ENCODE measurements around the gene TGFBR3.
"Not testable (repeated sequence)": the region's sequence is repeated elsewhere in the genome, so short reads cannot be mapped to it uniquely, and the experiment has no call there.

TGFBR3 gene

DNA sequence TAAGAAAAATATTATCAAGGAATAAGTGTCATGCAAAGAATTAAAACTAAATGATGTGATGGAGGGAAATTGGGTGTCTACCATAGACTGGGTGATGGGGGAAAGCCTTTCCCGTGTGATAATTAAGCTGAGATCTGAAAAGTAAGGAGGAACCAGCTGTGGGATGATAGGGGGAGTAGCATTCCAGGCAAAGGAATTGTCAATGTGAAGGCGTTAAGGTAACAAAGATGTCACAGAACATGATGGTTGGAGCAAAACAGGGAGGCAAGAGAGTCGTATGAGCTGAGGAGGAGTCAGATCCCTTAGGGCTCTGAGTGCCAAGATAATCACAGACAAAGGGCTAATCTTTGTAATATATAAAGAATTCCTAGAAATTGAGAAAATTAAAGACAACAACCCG lies 215.2 kb downstream of the TGFBR3 start (continued):
- TF ChIP-seq, protein P1, sequence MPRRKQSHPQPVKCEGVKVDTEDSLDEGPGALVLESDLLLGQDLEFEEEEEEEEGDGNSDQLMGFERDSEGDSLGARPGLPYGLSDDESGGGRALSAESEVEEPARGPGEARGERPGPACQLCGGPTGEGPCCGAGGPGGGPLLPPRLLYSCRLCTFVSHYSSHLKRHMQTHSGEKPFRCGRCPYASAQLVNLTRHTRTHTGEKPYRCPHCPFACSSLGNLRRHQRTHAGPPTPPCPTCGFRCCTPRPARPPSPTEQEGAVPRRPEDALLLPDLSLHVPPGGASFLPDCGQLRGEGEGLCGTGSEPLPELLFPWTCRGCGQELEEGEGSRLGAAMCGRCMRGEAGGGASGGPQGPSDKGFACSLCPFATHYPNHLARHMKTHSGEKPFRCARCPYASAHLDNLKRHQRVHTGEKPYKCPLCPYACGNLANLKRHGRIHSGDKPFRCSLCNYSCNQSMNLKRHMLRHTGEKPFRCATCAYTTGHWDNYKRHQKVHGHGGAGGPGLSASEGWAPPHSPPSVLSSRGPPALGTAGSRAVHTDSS (tag by site-specific recombination; IDR thresholded peaks at IDR 0.05), result no peak
- TF ChIP-seq, protein P2, sequence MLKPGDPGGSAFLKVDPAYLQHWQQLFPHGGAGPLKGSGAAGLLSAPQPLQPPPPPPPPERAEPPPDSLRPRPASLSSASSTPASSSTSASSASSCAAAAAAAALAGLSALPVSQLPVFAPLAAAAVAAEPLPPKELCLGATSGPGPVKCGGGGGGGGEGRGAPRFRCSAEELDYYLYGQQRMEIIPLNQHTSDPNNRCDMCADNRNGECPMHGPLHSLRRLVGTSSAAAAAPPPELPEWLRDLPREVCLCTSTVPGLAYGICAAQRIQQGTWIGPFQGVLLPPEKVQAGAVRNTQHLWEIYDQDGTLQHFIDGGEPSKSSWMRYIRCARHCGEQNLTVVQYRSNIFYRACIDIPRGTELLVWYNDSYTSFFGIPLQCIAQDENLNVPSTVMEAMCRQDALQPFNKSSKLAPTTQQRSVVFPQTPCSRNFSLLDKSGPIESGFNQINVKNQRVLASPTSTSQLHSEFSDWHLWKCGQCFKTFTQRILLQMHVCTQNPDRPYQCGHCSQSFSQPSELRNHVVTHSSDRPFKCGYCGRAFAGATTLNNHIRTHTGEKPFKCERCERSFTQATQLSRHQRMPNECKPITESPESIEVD (tag by site-specific recombination; IDR thresholded peaks at IDR 0.05), result no peak
- TF ChIP-seq, protein P3, sequence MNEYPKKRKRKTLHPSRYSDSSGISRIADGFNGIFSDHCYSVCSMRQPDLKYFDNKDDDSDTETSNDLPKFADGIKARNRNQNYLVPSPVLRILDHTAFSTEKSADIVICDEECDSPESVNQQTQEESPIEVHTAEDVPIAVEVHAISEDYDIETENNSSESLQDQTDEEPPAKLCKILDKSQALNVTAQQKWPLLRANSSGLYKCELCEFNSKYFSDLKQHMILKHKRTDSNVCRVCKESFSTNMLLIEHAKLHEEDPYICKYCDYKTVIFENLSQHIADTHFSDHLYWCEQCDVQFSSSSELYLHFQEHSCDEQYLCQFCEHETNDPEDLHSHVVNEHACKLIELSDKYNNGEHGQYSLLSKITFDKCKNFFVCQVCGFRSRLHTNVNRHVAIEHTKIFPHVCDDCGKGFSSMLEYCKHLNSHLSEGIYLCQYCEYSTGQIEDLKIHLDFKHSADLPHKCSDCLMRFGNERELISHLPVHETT (tag by site-specific recombination; IDR thresholded peaks at IDR 0.05), result no peak
- TF ChIP-seq KLF8 (tag by site-specific recombination; IDR thresholded peaks at IDR 0.05), result no peak
- no peak for TF ChIP-seq ZNF24 (tag by site-specific recombination; IDR thresholded peaks at IDR 0.05)
- TF ChIP-seq ZNF302 (tag by site-specific recombination; IDR thresholded peaks at IDR 0.05; ENCODE audit: low read depth), result no peak
- TF ChIP-seq, protein P4, sequence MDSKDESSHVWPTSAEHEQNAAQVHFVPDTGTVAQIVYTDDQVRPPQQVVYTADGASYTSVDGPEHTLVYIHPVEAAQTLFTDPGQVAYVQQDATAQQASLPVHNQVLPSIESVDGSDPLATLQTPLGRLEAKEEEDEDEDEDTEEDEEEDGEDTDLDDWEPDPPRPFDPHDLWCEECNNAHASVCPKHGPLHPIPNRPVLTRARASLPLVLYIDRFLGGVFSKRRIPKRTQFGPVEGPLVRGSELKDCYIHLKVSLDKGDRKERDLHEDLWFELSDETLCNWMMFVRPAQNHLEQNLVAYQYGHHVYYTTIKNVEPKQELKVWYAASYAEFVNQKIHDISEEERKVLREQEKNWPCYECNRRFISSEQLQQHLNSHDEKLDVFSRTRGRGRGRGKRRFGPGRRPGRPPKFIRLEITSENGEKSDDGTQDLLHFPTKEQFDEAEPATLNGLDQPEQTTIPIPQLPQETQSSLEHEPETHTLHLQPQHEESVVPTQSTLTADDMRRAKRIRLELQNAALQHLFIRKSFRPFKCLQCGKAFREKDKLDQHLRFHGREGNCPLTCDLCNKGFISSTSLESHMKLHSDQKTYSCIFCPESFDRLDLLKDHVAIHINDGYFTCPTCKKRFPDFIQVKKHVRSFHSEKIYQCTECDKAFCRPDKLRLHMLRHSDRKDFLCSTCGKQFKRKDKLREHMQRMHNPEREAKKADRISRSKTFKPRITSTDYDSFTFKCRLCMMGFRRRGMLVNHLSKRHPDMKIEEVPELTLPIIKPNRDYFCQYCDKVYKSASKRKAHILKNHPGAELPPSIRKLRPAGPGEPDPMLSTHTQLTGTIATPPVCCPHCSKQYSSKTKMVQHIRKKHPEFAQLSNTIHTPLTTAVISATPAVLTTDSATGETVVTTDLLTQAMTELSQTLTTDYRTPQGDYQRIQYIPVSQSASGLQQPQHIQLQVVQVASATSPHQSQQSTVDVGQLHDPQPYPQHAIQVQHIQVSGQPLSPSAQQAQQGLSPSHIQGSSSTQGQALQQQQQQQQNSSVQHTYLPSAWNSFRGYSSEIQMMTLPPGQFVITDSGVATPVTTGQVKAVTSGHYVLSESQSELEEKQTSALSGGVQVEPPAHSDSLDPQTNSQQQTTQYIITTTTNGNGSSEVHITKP (tag by site-specific recombination; IDR thresholded peaks at IDR 0.05), result no peak

DNA sequence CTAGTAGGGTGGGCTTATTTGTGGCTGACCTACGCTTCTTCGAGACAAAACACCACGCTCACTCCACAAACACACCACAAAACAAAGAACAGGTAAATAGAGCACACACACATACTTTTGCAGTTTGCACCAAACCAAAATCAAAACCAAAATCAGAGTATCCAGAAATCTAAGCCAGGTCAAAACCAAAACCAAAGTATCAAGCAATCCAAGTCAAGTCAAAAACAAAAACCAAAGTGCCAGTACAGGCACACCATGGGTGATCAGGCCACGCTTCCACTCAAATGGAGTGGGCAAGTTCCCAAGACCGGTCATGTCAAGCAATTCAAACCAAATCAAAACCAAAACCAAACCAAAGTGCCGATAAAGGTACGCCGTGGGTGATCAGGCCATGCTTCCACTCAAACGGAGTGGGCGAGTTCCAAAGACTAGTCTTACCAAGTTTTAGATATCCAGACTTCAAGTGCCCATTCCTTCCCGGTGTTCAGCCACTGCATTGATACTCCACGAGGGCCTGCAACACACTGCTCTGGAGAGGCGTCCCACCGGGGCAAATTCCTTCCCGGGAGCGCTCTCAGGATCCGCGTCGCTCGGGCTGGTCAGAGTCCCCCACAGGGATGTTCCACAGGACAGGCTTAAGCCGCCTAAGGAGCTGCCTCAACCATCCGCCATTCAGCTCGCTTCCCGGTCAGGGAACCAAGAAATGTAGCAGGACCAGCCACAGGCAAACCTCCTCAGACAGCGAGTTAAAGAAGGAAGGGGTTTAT lies 216.2 kb downstream of the TGFBR3 start:
- CTCF ChIA-PET, result no interaction called here
- H3K36me3 ChIP-seq (ENCODE audit: control insufficient read depth in 2 of 2, insufficient read depth in 1 of 2, low read length in 2 of 2), result no peaks in the 10 kb centered on the region
- H3K4me1 ChIP-seq (ENCODE audit: control insufficient read depth, insufficient read depth, low read length), result no peaks in the 10 kb centered on the region
- POLR2A ChIA-PET, result no interaction called here
- no peak overlapping the region for H3K4me3 ChIP-seq (ENCODE audit: low read depth, low read length)
- H3K27ac ChIP-seq (ENCODE audit: extremely low read depth, low read depth, low read length), result no peak overlapping the region
- TF ChIP-seq ZBTB21 (tag by site-specific recombination; IDR thresholded peaks at IDR 0.05) (no peak), YY2 (tag by site-specific recombination; IDR thresholded peaks at IDR 0.05) (no peak), ZNF670 (tag by site-specific recombination; IDR thresholded peaks at IDR 0.05; ENCODE audit: low read depth) (no peak), ZNF558 (tag by site-specific recombination; IDR thresholded peaks at IDR 0.05) (no peak), ZSCAN30 (tag by site-specific recombination; IDR thresholded peaks at IDR 0.05) (no peak), ZNF600 (tag by site-specific recombination; IDR thresholded peaks at IDR 0.05) (no peak), HOXA7 (CRISPR knock-in tag; IDR thresholded peaks at IDR 0.05; ENCODE audit: borderline replicate concordance) (no peak), ZEB2 (tag by site-specific recombination; IDR thresholded peaks at IDR 0.05) (no peak), ZNF473 (tag by site-specific recombination; IDR thresholded peaks at IDR 0.05) (no peak), ZBTB1 (tag by site-specific recombination; IDR thresholded peaks at IDR 0.05) (no peak), ZNF10 (tag by site-specific recombination; IDR thresholded peaks at IDR 0.05) (no peak), SP7 (tag by site-specific recombination; IDR thresholded peaks at IDR 0.05) (no peak)
- TF ChIP-seq, protein P5, sequence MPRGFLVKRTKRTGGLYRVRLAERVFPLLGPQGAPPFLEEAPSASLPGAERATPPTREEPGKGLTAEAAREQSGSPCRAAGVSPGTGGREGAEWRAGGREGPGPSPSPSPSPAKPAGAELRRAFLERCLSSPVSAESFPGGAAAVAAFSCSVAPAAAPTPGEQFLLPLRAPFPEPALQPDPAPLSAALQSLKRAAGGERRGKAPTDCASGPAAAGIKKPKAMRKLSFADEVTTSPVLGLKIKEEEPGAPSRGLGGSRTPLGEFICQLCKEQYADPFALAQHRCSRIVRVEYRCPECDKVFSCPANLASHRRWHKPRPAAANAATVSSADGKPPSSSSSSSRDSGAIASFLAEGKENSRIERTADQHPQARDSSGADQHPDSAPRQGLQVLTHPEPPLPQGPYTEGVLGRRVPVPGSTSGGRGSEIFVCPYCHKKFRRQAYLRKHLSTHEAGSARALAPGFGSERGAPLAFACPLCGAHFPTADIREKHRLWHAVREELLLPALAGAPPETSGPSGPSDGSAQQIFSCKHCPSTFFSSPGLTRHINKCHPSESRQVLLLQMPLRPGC (tag by site-specific recombination; IDR thresholded peaks at IDR 0.05), result no peak
- TF ChIP-seq, protein P6, sequence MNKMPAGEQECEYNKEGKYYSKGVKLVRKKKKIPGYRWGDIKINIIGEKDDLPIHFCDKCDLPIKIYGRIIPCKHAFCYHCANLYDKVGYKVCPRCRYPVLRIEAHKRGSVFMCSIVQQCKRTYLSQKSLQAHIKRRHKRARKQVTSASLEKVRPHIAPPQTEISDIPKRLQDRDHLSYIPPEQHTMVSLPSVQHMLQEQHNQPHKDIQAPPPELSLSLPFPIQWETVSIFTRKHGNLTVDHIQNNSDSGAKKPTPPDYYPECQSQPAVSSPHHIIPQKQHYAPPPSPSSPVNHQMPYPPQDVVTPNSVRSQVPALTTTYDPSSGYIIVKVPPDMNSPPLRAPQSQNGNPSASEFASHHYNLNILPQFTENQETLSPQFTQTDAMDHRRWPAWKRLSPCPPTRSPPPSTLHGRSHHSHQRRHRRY (tag by site-specific recombination; IDR thresholded peaks at IDR 0.05), result no peak
- no peaks in the 10 kb centered on the region for H3K9me3 ChIP-seq (ENCODE audit: control insufficient read depth, insufficient read depth, low read depth, low read length)

DNA sequence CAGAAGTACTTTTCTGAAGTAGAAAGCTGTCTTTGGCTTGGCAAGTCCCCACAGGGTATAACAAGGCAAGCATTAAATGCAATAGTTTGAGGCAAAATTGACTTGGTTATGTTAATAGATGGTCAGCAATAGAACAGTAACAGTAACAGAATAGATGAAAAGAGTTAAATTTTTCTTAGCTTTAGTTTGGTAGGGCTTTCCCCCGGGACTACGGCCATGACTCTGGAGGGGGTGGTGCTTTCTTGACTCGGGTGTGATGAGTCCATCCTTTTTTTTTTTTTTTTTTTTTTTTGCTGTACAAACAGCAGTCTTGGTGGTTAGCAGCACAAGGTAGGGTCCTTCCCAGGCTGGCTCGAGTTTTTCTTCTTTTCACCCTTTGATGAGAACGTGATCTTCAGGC lies 219.3 kb downstream of the TGFBR3 start:
- H3K27ac ChIP-seq (ENCODE audit: extremely low read depth, low read depth, low read length); H3K4me3 ChIP-seq (ENCODE audit: low read depth, low read length); POLR2A ChIA-PET; H3K4me1 ChIP-seq (ENCODE audit: control insufficient read depth, insufficient read depth, low read length); H3K9me3 ChIP-seq (ENCODE audit: control insufficient read depth, insufficient read depth, low read depth, low read length); H3K36me3 ChIP-seq (ENCODE audit: control insufficient read depth in 2 of 2, insufficient read depth in 1 of 2, low read length in 2 of 2): not testable (repeated sequence)
- CTCF ChIA-PET, result interaction anchor here (0.6 kb wide), 1 partner anchor 156 kb away, joined by 5 read pairs; no protein-coding TSS in a partner anchor
